Testis (tissue), 2 donors: Measurements from ENCODE around the gene QDPR.

Experiments used
- CTCF ChIP-seq, 3 experiments: fragments of 450-650 bp in 2 of 3; fragments of 200-600 bp in 1 of 3; sonication (generic) in 1 of 3; IDR thresholded peaks; one replicate each; pipeline ENCODE4 v1.5.1; 2016 to 2019; ENCODE audit warnings: antibody characterized with exemption in 3 of 3, mild to moderate bottlenecking in 2 of 3, moderate library complexity in 1 of 3
- POLR2A ChIP-seq: fragments of 450-650 bp; IDR thresholded peaks from one replicate; pipeline ENCODE4 v1.6.1; 2017; ENCODE audit warnings: antibody characterized with exemption, mild to moderate bottlenecking, moderate library complexity

- no peak for TF ChIP-seq POLR2A
- TF ChIP-seq CTCF (IDR thresholded peaks at IDR 0.05), result no peak
Observed at GRCh38 chr4:17489123-17489522, 22.8 kb downstream of the QDPR start.
